Esophagus (tissue), 2 donors: Measurements from ENCODE around the gene PPIE. TPM values are rescaled to one million over a fixed set of nuclear protein-coding genes. Genes with fewer than 3 reads are reported as not detected.

Experiments used
- H3K27ac ChIP-seq, 2 donors: one replicate each; pipeline ENCODE4 v1.5.1; 2013; ENCODE audit warnings: low read depth in 2 of 2, mild to moderate bottlenecking in 2 of 2, inconsistent platforms in 1 of 2, low read length in 1 of 2, moderate library complexity in 1 of 2
- H3K27me3 ChIP-seq, 2 donors: one replicate each; pipeline ENCODE4 v1.6.1; 2013; ENCODE audit warnings: low read length in 2 of 2, control low read depth in 1 of 2, mild to moderate bottlenecking in 1 of 2; ENCODE audit not compliant: insufficient read depth in 2 of 2, control insufficient read depth in 1 of 2
- H3K36me3 ChIP-seq, 2 donors: one replicate each; pipeline ENCODE4 v1.6.1; 2013; ENCODE audit warnings: low read length in 1 of 2; ENCODE audit not compliant: control insufficient read depth in 2 of 2, insufficient read depth in 2 of 2
- H3K4me1 ChIP-seq, 2 donors: one replicate each; pipeline ENCODE4 v1.6.1; 2013; ENCODE audit warnings: low read length in 1 of 2; ENCODE audit not compliant: control insufficient read depth in 2 of 2, insufficient read depth in 2 of 2
- H3K4me3 ChIP-seq, 2 donors: one replicate each; pipeline ENCODE4 v1.5.1; 2013; ENCODE audit warnings: low read length in 2 of 2, mild to moderate bottlenecking in 2 of 2, low read depth in 1 of 2, moderate library complexity in 1 of 2
- H3K9me3 ChIP-seq, 2 donors: one replicate each; pipeline ENCODE4 v1.6.1; 2013; ENCODE audit warnings: mild to moderate bottlenecking in 2 of 2, low read depth in 1 of 2, low read length in 1 of 2, moderate library complexity in 1 of 2; ENCODE audit not compliant: control insufficient read depth in 2 of 2, insufficient read depth in 1 of 2
- WGBS, 2 donors: extraction: QIAGEN DNeasy Blood & Tissue Kit; methylation state at CpG; one replicate each; pipeline ENCODE4 v1.1.7; 2013; 5-methylcytosine and 5-hydroxymethylcytosine counted together
- polyA plus RNA-seq, 2 donors: library from polyadenylated mRNA; stranded (reverse); fragments of 200-250 nt; gene quantifications; one replicate each; pipeline ENCODE4 v1.2.3, GENCODE V29; 2013
- donor health status: healthy with polysubstance abuse.
- donor health status: Bipolar disorder and iron deficiency.

The PPIE gene
- polyA plus RNA-seq, 2 donors: 24.7 to 41.3 TPM

- Histone ChIP-seq H3K36me3 (no peaks in the 10 kb centered on the region), H3K27ac (no peak overlapping the region), H3K9me3 (peaks cover 0 to 2% of the 10 kb centered on the region in 2 donors), H3K4me1 (peaks cover 2 to 13% of the 10 kb centered on the region in 2 donors), H3K27me3 (peaks cover 0 to 3% of the 10 kb centered on the region in 2 donors), H3K4me3 (no peak overlapping the region)
- WGBS, 2 donors: 3 to 12% methylated on average over 1 of the region's 1 CpG
Measured at GRCh38 chr1:39695016-39695415, 43.7 kb upstream of the PPIE start.

GRCh38 chr1:39696448-39696847 lies 42.2 kb upstream of the PPIE start:
- H3K27ac ChIP-seq: no peak overlapping the region
- H3K9me3 ChIP-seq: peaks cover 0 to 2% of the 10 kb centered on the region in 2 donors
- H3K36me3 ChIP-seq: no peaks in the 10 kb centered on the region
- no peak overlapping the region for H3K4me3 ChIP-seq
- H3K4me1 ChIP-seq: peaks cover 2 to 8% of the 10 kb centered on the region in 2 donors
- WGBS, 2 donors: 33 to 40% methylated on average over 1 of the region's 1 CpG
- no peaks in the 10 kb centered on the region for H3K27me3 ChIP-seq

GRCh38 chr1:39698568-39698967 lies 40.1 kb upstream of the PPIE start:
- Histone ChIP-seq H3K9me3 (peaks cover 0 to 2% of the 10 kb centered on the region in 2 donors), H3K4me3 (no peak overlapping the region), H3K4me1 (no peaks in the 10 kb centered on the region), H3K27me3 (no peaks in the 10 kb centered on the region), H3K27ac (no peak overlapping the region), H3K36me3 (no peaks in the 10 kb centered on the region)
- WGBS, 2 donors: 92 to 94% methylated on average over 4 of the region's 4 CpGs

- no peaks in the 10 kb centered on the region for H3K36me3 ChIP-seq
- peaks cover 0 to 2% of the 10 kb centered on the region in 2 donors for H3K9me3 ChIP-seq
- H3K27ac ChIP-seq: no peak overlapping the region
- no peaks in the 10 kb centered on the region for H3K27me3 ChIP-seq
- H3K4me1 ChIP-seq: no peaks in the 10 kb centered on the region
- WGBS, 2 donors: 93 to 95% methylated on average over 2 of the region's 3 CpGs
- no peak overlapping the region for H3K4me3 ChIP-seq
Measured at GRCh38 chr1:39699419-39699818, 39.3 kb upstream of the PPIE start.

GRCh38 chr1:39700348-39700747 lies 38.3 kb upstream of the PPIE start:
- Histone ChIP-seq H3K36me3 (no peaks in the 10 kb centered on the region), H3K4me3 (no peak overlapping the region), H3K9me3 (peaks cover 0 to 2% of the 10 kb centered on the region in 2 donors), H3K27ac (no peak overlapping the region), H3K4me1 (no peaks in the 10 kb centered on the region), H3K27me3 (no peaks in the 10 kb centered on the region)
- WGBS, 2 donors: 76 to 86% methylated on average over 3 of the region's 3 CpGs

- no peaks in the 10 kb centered on the region for H3K27me3 ChIP-seq
- H3K4me3 ChIP-seq: no peak overlapping the region
- no peaks in the 10 kb centered on the region for H3K4me1 ChIP-seq
- H3K9me3 ChIP-seq: peaks cover 0 to 2% of the 10 kb centered on the region in 2 donors
- H3K36me3 ChIP-seq: no peaks in the 10 kb centered on the region
- WGBS, 2 donors: 20 to 26% methylated on average over 12 of the region's 12 CpGs
- no peak overlapping the region for H3K27ac ChIP-seq
Measured at GRCh38 chr1:39701049-39701439, 37.6 kb upstream of the PPIE start.

- H3K4me1 ChIP-seq: no peaks in the 10 kb centered on the region
- H3K27ac ChIP-seq: no peak overlapping the region
- H3K9me3 ChIP-seq: no peaks in the 10 kb centered on the region
- no peak overlapping the region for H3K4me3 ChIP-seq
- 83 to 93% methylated on average over 1 of the region's 1 CpG for WGBS, 2 donors
- no peaks in the 10 kb centered on the region for H3K36me3 ChIP-seq
- H3K27me3 ChIP-seq: no peaks in the 10 kb centered on the region
Measured at GRCh38 chr1:39704757-39705156, 33.9 kb upstream of the PPIE start.

- Histone ChIP-seq H3K4me1 (no peaks in the 10 kb centered on the region), H3K27me3 (peaks cover 0 to 3% of the 10 kb centered on the region in 2 donors), H3K9me3 (no peaks in the 10 kb centered on the region), H3K4me3 (no peak overlapping the region), H3K27ac (no peak overlapping the region), H3K36me3 (no peaks in the 10 kb centered on the region)
- 65 to 86% methylated on average over 4 of the region's 4 CpGs for WGBS, 2 donors
Measured at GRCh38 chr1:39707506-39707905, 31.2 kb upstream of the PPIE start.

GRCh38 chr1:39711104-39711965 lies 27.3 kb upstream of the PPIE start:
- Histone ChIP-seq H3K4me1 (no peaks in the 10 kb centered on the region), H3K9me3 (no peaks in the 10 kb centered on the region), H3K27ac (no peak overlapping the region), H3K36me3 (no peaks in the 10 kb centered on the region), H3K27me3 (peaks cover 0 to 3% of the 10 kb centered on the region in 2 donors), H3K4me3 (no peak overlapping the region)
- WGBS, 2 donors: 71 to 72% methylated on average over 12 of the region's 12 CpGs

GRCh38 chr1:39711966-39712340 lies 26.7 kb upstream of the PPIE start:
- Histone ChIP-seq H3K9me3 (no peaks in the 10 kb centered on the region), H3K36me3 (no peaks in the 10 kb centered on the region), H3K27me3 (peaks cover 0 to 3% of the 10 kb centered on the region in 2 donors), H3K4me1 (no peaks in the 10 kb centered on the region), H3K4me3 (no peak overlapping the region), H3K27ac (no peak overlapping the region)
- 79% methylated on average over 6 of the region's 6 CpGs for WGBS, 2 donors
